Measurements from ENCODE around the gene RBMX.

Gene RBMX

GRCh38 chrX:136870064-136870463 is 10.5 kb downstream of the RBMX start:
- Mint-ChIP-seq H3K4me3 (peak overlapping the region; percentile 23), H3K27ac (ENCODE audit: low read depth) (peak overlapping the region; percentile 67), H3K9me3 (no peaks in the 10 kb centered on the region), H3K36me3 (ENCODE audit: insufficient read depth) (peaks cover 68% of the 10 kb centered on the region), H3K4me1 (peaks cover 11% of the 10 kb centered on the region), H3K27me3 (no peaks in the 10 kb centered on the region)
- DNase-seq (ENCODE audit: low spot score in 2 of 2) (no peak), ATAC-seq (replicated peaks; ENCODE audit: extremely low read depth, poor library complexity, severe bottlenecking) (no peak)

GRCh38 chrX:136868283-136869055 is 12.1 kb downstream of the RBMX start:
- no peak overlapping the region for H3K4me3 Mint-ChIP-seq
- peaks cover 6% of the 10 kb centered on the region for H3K4me1 Mint-ChIP-seq
- ATAC-seq (replicated peaks; ENCODE audit: extremely low read depth, poor library complexity, severe bottlenecking) (no peak), DNase-seq (ENCODE audit: low spot score in 2 of 2) (no peak)
- H3K36me3 Mint-ChIP-seq (ENCODE audit: insufficient read depth) = peaks cover 65% of the 10 kb centered on the region
- H3K27me3 Mint-ChIP-seq = no peaks in the 10 kb centered on the region
- H3K9me3 Mint-ChIP-seq = no peaks in the 10 kb centered on the region
- H3K27ac Mint-ChIP-seq (ENCODE audit: low read depth) = no peak overlapping the region

- no peak for ATAC-seq (replicated peaks; ENCODE audit: extremely low read depth, poor library complexity, severe bottlenecking)
Measured at GRCh38 chrX:136867518-136867917, 13.0 kb downstream of the RBMX start.

GRCh38 chrX:136867096-136867491 is 13.4 kb downstream of the RBMX start:
- no peak for ATAC-seq (replicated peaks; ENCODE audit: extremely low read depth, poor library complexity, severe bottlenecking)
- H3K36me3 Mint-ChIP-seq (ENCODE audit: insufficient read depth) = peaks cover 67% of the 10 kb centered on the region
- no peaks in the 10 kb centered on the region for H3K27me3 Mint-ChIP-seq
- H3K4me1 Mint-ChIP-seq = peaks cover 8% of the 10 kb centered on the region
- DNase-seq (ENCODE audit: low spot score in 2 of 2) = no peak
- H3K27ac Mint-ChIP-seq (ENCODE audit: low read depth) = no peak overlapping the region
- no peak overlapping the region for H3K4me3 Mint-ChIP-seq
- H3K9me3 Mint-ChIP-seq = no peaks in the 10 kb centered on the region

More at GRCh38 chrX:136867518-136867917, 13.0 kb downstream of the RBMX start:
- H3K27ac Mint-ChIP-seq (ENCODE audit: low read depth) = no peak overlapping the region
- no peaks in the 10 kb centered on the region for H3K9me3 Mint-ChIP-seq
- H3K27me3 Mint-ChIP-seq = no peaks in the 10 kb centered on the region
- peaks cover 6% of the 10 kb centered on the region for H3K4me1 Mint-ChIP-seq
- DNase-seq (ENCODE audit: low spot score in 2 of 2) = no peak
- no peak overlapping the region for H3K4me3 Mint-ChIP-seq
- H3K36me3 Mint-ChIP-seq (ENCODE audit: insufficient read depth) = peaks cover 71% of the 10 kb centered on the region

- H3K4me3 Mint-ChIP-seq = no peak overlapping the region
- H3K27me3 Mint-ChIP-seq = no peaks in the 10 kb centered on the region
- ATAC-seq (replicated peaks; ENCODE audit: extremely low read depth, poor library complexity, severe bottlenecking) (no peak), DNase-seq (ENCODE audit: low spot score in 2 of 2) (no peak)
- H3K27ac Mint-ChIP-seq (ENCODE audit: low read depth) = peak overlapping the region; percentile 35
- peaks cover 14% of the 10 kb centered on the region for H3K4me1 Mint-ChIP-seq
- H3K9me3 Mint-ChIP-seq = no peaks in the 10 kb centered on the region
- peaks cover 65% of the 10 kb centered on the region for H3K36me3 Mint-ChIP-seq (ENCODE audit: insufficient read depth)
Measured at GRCh38 chrX:136866337-136867095, 14.0 kb downstream of the RBMX start.

- DNase-seq (ENCODE audit: low spot score in 2 of 2) (no peak), ATAC-seq (replicated peaks; ENCODE audit: extremely low read depth, poor library complexity, severe bottlenecking) (no peak)
- Mint-ChIP-seq H3K4me3 (no peak overlapping the region), H3K27me3 (no peaks in the 10 kb centered on the region), H3K27ac (ENCODE audit: low read depth) (peak overlapping the region; percentile 35), H3K4me1 (peaks cover 16% of the 10 kb centered on the region), H3K9me3 (no peaks in the 10 kb centered on the region), H3K36me3 (ENCODE audit: insufficient read depth) (peaks cover 59% of the 10 kb centered on the region)
Measured at GRCh38 chrX:136865270-136866158, 15.0 kb downstream of the RBMX start.

GRCh38 chrX:136863826-136864225 is 16.7 kb downstream of the RBMX start:
- Mint-ChIP-seq H3K4me1 (peaks cover 10% of the 10 kb centered on the region), H3K9me3 (no peaks in the 10 kb centered on the region), H3K27me3 (no peaks in the 10 kb centered on the region), H3K36me3 (ENCODE audit: insufficient read depth) (peaks cover 52% of the 10 kb centered on the region), H3K4me3 (no peak overlapping the region), H3K27ac (ENCODE audit: low read depth) (no peak overlapping the region)
- ATAC-seq (replicated peaks; ENCODE audit: extremely low read depth, poor library complexity, severe bottlenecking) (no peak), DNase-seq (ENCODE audit: low spot score in 2 of 2) (no peak)

GRCh38 chrX:136862546-136862945 is 18.0 kb downstream of the RBMX start:
- H3K4me1 Mint-ChIP-seq = peaks cover 19% of the 10 kb centered on the region
- no peak for DNase-seq (ENCODE audit: low spot score in 2 of 2)
- H3K27me3 Mint-ChIP-seq = no peaks in the 10 kb centered on the region
- H3K4me3 Mint-ChIP-seq = no peak overlapping the region
- H3K36me3 Mint-ChIP-seq (ENCODE audit: insufficient read depth) = peaks cover 45% of the 10 kb centered on the region
- no peak overlapping the region for H3K27ac Mint-ChIP-seq (ENCODE audit: low read depth)
- ATAC-seq (replicated peaks; ENCODE audit: extremely low read depth, poor library complexity, severe bottlenecking) = no peak
- H3K9me3 Mint-ChIP-seq = no peaks in the 10 kb centered on the region

GRCh38 chrX:136861877-136862276 is 18.6 kb downstream of the RBMX start:
- H3K4me3 Mint-ChIP-seq = no peak overlapping the region
- H3K36me3 Mint-ChIP-seq (ENCODE audit: insufficient read depth) = peaks cover 40% of the 10 kb centered on the region
- H3K27ac Mint-ChIP-seq (ENCODE audit: low read depth) = peak overlapping the region; percentile 61
- DNase-seq (ENCODE audit: low spot score in 2 of 2) (no peak), ATAC-seq (replicated peaks; ENCODE audit: extremely low read depth, poor library complexity, severe bottlenecking) (no peak)
- H3K9me3 Mint-ChIP-seq = no peaks in the 10 kb centered on the region
- peaks cover 19% of the 10 kb centered on the region for H3K4me1 Mint-ChIP-seq
- no peaks in the 10 kb centered on the region for H3K27me3 Mint-ChIP-seq

- Mint-ChIP-seq H3K27ac (ENCODE audit: low read depth) (peak overlapping the region; percentile 41), H3K36me3 (ENCODE audit: insufficient read depth) (peaks cover 26% of the 10 kb centered on the region), H3K4me3 (no peak overlapping the region), H3K4me1 (peaks cover 26% of the 10 kb centered on the region), H3K9me3 (no peaks in the 10 kb centered on the region), H3K27me3 (no peaks in the 10 kb centered on the region)
- DNase-seq (ENCODE audit: low spot score in 2 of 2) (no peak), ATAC-seq (replicated peaks; ENCODE audit: extremely low read depth, poor library complexity, severe bottlenecking) (no peak)
Measured at GRCh38 chrX:136858007-136858756, 22.3 kb downstream of the RBMX start.

- H3K4me1 Mint-ChIP-seq = peaks cover 19% of the 10 kb centered on the region
- peak overlapping the region; percentile 85 for H3K27ac Mint-ChIP-seq (ENCODE audit: low read depth)
- H3K4me3 Mint-ChIP-seq = no peak overlapping the region
- H3K9me3 Mint-ChIP-seq = no peaks in the 10 kb centered on the region
- H3K27me3 Mint-ChIP-seq = no peaks in the 10 kb centered on the region
- ATAC-seq (replicated peaks; ENCODE audit: extremely low read depth, poor library complexity, severe bottlenecking) = no peak
- DNase-seq (ENCODE audit: low spot score in 2 of 2) = no peak
- peaks cover 17% of the 10 kb centered on the region for H3K36me3 Mint-ChIP-seq (ENCODE audit: insufficient read depth)
Measured at GRCh38 chrX:136856551-136856950, 24.0 kb downstream of the RBMX start.

GRCh38 chrX:136856050-136856449 is 24.5 kb downstream of the RBMX start:
- ATAC-seq (replicated peaks; ENCODE audit: extremely low read depth, poor library complexity, severe bottlenecking) (no peak), DNase-seq (ENCODE audit: low spot score in 2 of 2) (no peak)
- H3K36me3 Mint-ChIP-seq (ENCODE audit: insufficient read depth) = peaks cover 14% of the 10 kb centered on the region
- H3K9me3 Mint-ChIP-seq = no peaks in the 10 kb centered on the region
- H3K27ac Mint-ChIP-seq (ENCODE audit: low read depth) = peak overlapping the region; percentile 85
- H3K4me1 Mint-ChIP-seq = peaks cover 16% of the 10 kb centered on the region
- H3K27me3 Mint-ChIP-seq = no peaks in the 10 kb centered on the region
- no peak overlapping the region for H3K4me3 Mint-ChIP-seq
